Measurements from ENCODE around the gene FAM199X. TPM values are rescaled to one million over a fixed set of nuclear protein-coding genes. Genes with fewer than 3 reads are reported as not detected.

Gene FAM199X
- 20.6 and 22.5 TPM in 2 replicates for total RNA-seq (2014; rRNA removed)
- 5.4 TPM for polyA plus RNA-seq (2012)

- peak; percentile 79 for DNase-seq (ENCODE audit: low read depth)
Observed at GRCh38 chrX:104165894-104166734, at the start of gene FAM199X. Gene FAM199X (plus strand): TSS chrX:104166453. CDS start chrX:104166786, 333 bp downstream.

DNA sequence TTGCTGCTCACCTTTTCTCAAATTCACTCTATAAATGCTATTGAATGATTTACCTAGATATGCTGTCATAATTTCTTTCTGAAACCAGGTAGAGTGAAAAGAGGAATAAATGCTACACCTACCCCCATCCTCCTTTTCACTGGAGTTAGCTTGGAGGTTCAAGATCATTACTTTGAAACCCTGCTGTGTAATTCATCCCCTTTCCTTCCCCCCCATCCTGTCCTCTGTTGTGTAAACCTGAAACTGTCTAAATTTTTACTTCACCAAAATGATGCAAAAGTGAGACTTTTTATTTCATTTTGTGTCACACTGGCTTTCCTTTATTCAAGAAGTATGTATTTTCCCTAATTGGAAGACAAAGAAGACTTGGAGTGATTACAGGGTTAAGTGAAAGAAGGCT is 48.5 kb upstream of the FAM199X start:
- DNase-seq (ENCODE audit: low read depth): no peak

DNA sequence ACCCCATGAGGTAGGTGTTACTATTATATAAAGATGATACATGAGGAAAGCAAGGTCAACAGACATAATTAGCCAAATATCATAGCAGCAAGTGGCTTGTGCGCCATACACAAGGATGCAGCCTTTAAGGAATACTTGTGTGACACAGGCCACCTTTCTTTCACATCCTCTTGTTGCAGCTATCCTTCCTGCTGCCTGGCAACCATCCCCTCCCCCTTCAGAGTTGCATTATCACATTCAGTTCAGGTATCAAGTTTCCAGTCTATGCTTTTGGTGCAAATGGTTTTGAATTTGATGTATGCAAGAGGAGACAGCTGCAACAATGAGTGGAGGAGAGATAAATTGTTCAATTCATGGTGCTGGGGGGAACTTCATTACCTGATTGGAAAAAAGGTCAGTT is 47.5 kb upstream of the FAM199X start:
- peak; percentile 3 for DNase-seq (ENCODE audit: low read depth)

DNA sequence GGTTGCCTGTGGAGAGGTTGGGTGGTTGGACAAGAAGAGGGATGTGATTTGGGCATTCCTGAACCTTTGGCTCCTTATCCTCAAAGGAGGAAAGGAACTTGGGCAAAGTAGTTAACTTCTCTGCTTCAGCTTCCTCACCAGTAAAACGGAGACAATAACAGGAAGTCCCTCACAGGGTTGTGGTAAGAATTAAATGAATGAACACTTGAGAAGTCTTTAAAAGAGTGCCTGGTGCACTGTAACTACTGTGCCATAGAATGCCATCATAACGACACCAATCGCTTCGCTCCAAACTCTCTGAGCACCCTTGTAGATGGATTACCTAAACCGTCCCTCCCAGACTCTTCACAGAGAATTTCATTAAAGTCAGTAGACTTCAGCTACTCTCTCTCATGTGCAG is 43.4 kb upstream of the FAM199X start:
- no peak for DNase-seq (ENCODE audit: low read depth)

- no peak for DNase-seq (ENCODE audit: low read depth)
Observed at GRCh38 chrX:104126856-104127255, 39.4 kb upstream of the FAM199X start.

DNA sequence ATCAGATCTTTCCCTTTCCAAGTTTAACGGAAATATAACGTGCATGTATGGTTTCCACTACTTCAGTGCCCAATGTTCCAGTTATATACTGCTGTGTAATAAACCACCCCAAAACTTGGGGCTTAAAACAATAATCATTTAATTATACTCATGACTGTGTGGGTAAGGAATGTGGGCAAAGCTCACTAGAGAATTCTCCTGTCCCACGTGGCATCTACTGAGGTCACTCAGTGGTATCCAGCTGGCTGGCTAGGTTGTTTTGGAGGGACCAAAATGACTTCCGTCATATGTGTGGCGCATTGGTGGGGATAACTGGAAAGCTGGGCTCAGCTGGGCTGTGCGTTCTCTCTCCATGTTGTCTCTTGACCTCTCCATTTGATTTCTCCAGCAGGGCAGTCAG is 35.4 kb upstream of the FAM199X start:
- DNase-seq (ENCODE audit: low read depth): no peak

DNA sequence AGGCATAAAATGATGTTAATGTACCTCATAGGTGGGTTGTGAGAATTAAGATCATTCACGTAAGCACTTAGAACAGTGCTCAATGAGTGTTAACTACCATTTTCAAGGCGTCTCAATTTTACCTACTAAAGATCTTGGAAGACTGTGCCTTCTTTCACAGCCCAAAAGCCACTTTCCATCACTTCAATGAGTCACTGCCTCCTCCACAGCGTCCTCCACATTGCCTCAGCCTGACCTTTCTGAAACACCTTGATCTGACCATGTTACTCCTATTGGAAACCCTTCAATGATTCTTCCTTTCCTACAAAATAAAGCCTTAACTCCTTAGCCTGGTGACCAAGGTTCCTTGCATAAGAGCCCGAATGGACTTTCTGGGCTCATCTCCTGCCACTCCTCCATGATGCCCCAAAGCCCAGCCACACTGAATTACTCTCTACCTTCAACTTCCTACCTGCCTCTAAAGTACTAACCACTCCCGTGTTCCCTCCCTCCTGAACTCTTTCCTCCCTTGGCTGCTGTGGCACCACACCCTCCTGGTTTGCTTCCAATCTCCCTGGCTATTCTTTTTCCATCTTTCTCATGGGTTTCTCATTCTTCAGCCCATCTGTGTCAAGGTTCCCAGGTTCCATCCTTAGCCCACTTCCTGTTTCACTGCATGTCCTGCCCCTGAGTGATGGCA is 31.5 kb upstream of the FAM199X start:
- DNase-seq (ENCODE audit: low read depth): no peak

- no peak for DNase-seq (ENCODE audit: low read depth)
Observed at GRCh38 chrX:104135677-104136076, 30.6 kb upstream of the FAM199X start.

DNA sequence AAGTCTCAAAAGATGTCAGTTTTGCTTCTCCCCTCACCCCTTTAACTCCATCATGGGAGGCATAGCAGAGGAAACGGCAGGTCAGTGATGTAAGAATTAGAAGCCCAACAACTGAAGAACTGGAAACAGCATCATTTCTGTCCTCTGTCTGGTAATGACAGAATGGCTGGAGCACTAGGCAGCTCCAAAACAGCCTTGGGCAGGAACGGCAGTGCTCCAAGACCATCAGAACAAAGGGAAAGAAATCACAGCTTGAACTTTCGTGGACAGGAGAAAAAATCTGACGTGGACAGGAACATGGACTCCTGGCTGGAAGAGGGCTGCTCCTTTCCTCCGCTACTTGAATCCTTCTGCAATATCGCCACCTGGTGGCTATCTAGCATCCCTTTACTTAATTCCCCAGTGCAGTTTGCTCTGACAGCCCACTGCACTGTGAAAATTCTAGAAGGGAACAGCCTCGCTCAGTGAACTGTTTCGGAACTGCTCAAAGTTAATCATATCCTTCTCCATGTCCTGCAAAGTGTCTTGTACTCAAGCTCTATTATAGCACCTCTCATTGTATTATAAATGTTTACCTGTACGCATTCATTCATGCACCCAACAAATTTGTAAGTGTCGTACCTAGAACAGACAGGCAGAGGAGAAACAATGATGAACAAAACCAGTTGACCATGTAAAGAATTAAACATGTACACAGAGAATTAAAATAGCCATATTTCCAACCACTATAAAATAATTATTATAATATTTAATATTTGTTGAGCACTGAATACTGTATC is 29.8 kb upstream of the FAM199X start:
- peak; percentile 72 for DNase-seq (ENCODE audit: low read depth)

- peak; percentile 19 for DNase-seq (ENCODE audit: low read depth)
Observed at GRCh38 chrX:104137496-104137895, 28.8 kb upstream of the FAM199X start.

GRCh38 chrX:104141087-104141760 is 25.0 kb upstream of the FAM199X start:
- no peak for DNase-seq (ENCODE audit: low read depth)

GRCh38 chrX:104151037-104151436 is 15.2 kb upstream of the FAM199X start:
- DNase-seq (ENCODE audit: low read depth): no peak

DNA sequence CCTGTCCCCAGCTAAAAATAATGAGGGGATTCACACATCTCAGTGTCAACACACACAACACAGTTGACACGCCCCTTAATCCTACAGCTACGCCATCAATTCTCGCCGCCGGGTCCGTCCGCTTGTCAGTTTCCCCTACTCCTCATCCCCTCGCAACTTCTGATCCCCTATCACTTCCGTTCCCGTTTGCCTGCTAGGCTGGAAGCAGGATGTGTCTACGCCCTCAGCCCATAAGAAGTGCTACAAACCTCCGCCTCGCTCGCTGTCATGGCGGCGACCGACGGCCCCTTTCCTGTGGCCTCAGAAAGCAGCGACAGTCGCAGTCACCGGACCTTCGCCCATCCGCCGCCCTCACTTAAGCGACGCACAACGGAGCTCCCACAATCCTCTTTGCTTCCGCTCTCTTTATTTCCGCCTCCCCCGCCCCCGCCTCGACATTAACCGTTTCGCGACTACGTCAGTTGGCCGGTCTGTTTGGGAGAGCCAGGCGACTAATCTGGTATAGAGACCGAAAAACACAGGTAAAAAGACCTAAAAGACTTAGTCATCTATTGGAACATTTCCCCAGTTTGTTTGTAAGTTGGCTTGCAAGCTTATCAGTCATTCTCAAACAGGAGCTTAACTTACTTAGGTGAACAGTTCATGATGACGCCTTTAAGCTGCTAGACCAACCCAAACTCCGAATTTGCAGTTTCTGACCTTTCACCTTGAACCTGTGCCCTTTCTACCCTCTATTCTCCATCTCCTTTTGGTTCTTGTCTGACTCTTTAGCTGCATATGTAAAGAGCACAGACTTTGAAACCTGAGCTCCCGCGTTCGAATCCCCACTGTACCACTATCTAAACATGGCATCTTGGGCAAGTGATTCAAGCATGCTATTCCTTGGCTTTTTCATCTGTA is 9.4 kb upstream of the FAM199X start, which contains the start of gene SLC25A53:
Gene SLC25A53 (minus strand): TSS at position 380 of the 900 bp plus-strand sequence. CDS start 51,752 bp downstream, outside the sequence.
- DNase-seq (ENCODE audit: low read depth): peak; percentile 75

GRCh38 chrX:104166735-104167436 is 633 bp downstream of the FAM199X start:
- no peak for DNase-seq (ENCODE audit: low read depth)

DNA sequence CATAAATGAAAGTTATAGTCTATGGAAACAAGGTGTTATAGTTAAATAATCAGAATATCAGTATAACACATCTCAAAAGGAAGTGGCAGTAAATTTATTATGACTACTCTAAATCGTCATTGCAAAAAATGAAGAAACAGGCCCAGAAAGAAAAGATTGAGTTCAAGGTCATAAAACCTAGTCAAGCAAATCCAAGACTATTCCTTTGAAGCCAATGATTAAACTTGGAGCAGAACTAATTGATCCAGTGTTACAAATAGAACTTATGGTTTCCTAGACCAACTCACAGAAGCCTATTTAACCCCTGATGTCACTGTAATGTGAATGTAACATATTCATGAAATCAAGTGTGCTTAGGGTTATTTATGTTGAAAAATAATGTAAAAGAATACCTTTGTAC is 1.9 kb downstream of the FAM199X start:
- no peak for DNase-seq (ENCODE audit: low read depth)

- DNase-seq (ENCODE audit: low read depth): no peak
Observed at GRCh38 chrX:104172121-104172520, 5.9 kb downstream of the FAM199X start.

GRCh38 chrX:104172788-104173187 is 6.5 kb downstream of the FAM199X start:
- DNase-seq (ENCODE audit: low read depth): no peak

- no peak for DNase-seq (ENCODE audit: low read depth)
Observed at GRCh38 chrX:104173841-104174240, 7.6 kb downstream of the FAM199X start.

DNA sequence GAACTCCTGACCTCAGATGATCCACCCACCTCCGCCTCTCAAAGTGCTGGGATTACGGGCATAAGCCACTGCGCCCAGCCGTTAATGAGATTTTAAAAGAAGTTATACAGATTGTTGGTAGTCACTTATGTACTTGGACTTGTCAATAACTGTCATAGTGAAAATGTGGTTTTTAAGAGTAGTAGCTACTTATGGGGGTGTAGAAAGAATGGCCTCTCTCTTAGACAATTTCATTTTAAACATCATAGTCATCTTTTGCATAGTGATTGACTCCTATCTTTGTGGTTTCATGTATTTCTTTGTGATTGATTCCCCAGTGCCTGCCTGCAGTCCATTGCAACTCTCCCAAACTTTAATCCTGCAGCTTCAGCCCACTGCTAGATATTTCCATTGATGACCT is 17.4 kb downstream of the FAM199X start:
- no peak for DNase-seq (ENCODE audit: low read depth)

DNA sequence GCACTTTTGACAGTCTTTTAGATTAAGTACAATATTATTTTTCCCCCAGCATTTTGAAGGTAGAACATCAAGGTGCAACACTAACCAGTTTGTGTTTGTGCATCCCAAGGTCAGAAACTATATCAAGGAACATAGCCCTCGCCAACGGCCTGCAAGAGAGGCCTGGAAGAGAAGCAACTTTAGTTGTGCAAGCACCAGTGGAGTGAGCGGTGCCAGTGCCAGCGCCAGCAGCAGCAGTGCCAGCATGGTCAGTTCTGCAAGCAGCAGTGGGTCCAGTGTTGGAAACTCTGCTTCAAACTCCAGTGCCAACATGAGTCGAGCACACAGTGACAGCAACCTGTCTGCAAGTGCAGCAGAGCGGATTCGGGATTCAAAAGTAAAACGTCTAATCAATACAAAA is 21.7 kb downstream of the FAM199X start:
- no peak for DNase-seq (ENCODE audit: low read depth)
